ENCODE measurements around the gene TM7SF3.
"Not testable (repeated sequence)": the region's sequence is repeated elsewhere in the genome, so short reads cannot be mapped to it uniquely, and the experiment has no call there.

TM7SF3 gene

GRCh38 chr12:26976687-26977086 is 37.5 kb downstream of the TM7SF3 start:
- DNase-seq = no peak

DNA sequence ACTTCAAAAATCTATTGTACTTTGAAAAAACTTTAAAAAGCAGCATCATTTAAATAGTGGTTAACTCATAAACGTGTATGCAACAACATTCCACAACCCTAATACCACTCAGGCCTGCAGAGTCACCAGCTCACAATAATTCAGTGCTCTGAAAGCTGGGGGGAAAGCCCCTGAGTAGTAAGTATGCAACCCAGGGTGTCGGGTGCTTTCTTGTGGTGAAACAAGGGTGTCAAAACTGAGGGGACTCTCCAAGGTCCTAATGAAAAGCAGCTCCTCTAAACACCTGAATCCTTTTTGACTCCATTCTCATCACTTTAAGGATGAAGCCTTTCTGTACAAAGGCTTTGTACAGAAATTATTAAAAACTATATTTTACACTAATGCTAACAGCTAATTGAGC is 42.2 kb downstream of the TM7SF3 start:
- no peak for DNase-seq

DNA sequence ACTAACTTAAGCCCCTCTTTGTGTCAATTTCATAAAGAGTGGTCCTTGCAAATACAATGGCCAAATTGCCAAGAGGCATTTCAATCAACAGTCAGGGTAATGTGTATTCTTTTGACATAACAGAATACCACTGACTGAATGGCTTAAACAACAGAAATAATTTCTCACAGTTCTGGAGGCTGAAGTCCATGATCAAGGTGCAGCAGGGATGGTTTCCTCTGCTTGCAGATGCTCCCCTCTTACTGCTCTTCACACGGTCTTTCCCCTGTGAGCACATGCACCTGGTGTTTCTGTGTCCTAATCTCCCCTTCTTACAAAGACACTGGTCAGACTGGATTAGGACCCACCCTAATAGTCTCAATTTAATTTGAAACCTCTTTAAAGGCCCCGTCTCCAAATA is 44.0 kb downstream of the TM7SF3 start:
- DNase-seq = no peak

- no peak for DNase-seq
These were observed 47.3 kb downstream of the TM7SF3 start for GRCh38 chr12:26966842-26967241.

DNA sequence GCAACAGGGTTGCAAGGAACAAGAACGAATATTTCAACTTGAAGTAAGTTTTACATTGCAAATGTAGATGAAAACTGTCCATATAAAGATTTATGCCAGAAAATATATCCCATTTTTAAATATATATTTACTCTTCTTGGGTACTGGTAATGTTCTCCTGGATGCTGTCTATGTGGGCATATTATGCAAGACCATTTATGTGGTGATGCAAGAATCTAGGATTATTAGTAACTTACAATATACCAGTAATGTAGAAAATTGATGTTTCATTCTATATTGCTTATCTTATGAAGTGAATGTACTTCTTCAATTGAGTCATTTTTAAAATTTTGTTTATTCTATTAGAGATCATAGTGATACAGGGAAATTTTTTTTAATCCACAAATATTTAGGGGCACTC is 50.8 kb downstream of the TM7SF3 start:
- no peak for DNase-seq

- no peak for DNase-seq
These were observed 52.4 kb downstream of the TM7SF3 start for GRCh38 chr12:26961803-26962202.

GRCh38 chr12:26961391-26961790 is 52.8 kb downstream of the TM7SF3 start:
- not testable (repeated sequence) for DNase-seq

GRCh38 chr12:26954027-26954426 is 60.2 kb downstream of the TM7SF3 start:
- DNase-seq = no peak

GRCh38 chr12:26953447-26953846 is 60.7 kb downstream of the TM7SF3 start:
- no peak for DNase-seq

- DNase-seq = no peak
These were observed 65.9 kb downstream of the TM7SF3 start for GRCh38 chr12:26948309-26948708.

DNA sequence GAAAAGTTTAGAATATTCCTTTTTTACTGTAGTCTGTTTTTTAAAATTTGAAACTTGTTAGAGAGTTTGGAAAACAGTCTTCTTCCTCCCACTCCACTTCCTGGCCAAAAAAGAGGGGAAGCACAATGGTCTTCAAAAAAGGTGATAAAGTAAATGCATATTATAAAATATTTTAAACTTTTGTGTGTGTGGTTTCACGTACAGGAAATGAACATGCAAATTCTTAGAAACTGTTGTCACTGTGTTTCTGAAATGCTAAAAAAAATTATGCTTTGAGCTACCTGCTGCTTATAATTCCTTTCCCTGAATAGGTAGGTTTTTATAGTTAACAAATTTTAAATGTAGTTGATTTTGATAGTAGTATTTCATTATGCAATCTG is 73.0 kb downstream of the TM7SF3 start:
- no peak for DNase-seq

GRCh38 chr12:26940516-26941214 is 73.5 kb downstream of the TM7SF3 start:
- no peak for DNase-seq

DNA sequence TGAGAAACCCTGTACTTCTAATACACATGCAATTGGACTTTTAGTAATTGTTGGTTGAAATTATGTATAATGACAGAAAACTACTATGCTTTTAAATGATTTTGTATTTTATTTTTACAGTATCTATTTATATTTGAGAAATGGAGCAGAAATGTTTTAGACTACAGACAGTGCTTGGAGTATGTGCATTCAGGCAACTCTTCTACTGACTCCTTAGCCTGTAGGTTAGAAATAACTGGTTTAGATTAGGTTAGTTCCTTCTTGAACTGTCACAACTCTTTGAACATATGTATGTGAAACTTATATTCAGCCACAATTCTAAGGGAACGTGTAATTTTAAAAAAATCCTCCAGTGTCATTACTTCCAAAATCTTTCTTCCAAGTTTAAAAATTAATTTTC is 74.2 kb downstream of the TM7SF3 start:
- DNase-seq = no peak

GRCh38 chr12:26939192-26939832 is 74.9 kb downstream of the TM7SF3 start:
- DNase-seq = no peak

DNA sequence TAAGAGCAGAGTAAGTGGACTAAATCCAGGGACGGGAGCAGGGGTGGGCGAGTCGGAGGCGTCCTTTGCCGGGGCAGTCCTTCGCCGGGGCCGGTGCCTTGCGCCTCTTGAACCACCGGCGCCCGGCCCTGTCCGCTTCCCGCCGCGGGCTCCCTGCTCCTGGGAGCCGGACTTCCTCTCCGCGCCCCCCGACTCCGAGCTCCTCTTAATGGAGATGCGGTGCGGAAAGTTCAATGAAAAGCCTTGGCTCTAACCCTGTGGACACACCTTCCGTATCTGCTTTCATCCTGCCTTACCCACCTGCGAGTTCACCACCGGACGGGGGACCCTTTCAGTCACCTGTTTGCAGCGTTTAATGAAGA is 75.5 kb downstream of the TM7SF3 start:
- DNase-seq = peak; percentile 55

DNA sequence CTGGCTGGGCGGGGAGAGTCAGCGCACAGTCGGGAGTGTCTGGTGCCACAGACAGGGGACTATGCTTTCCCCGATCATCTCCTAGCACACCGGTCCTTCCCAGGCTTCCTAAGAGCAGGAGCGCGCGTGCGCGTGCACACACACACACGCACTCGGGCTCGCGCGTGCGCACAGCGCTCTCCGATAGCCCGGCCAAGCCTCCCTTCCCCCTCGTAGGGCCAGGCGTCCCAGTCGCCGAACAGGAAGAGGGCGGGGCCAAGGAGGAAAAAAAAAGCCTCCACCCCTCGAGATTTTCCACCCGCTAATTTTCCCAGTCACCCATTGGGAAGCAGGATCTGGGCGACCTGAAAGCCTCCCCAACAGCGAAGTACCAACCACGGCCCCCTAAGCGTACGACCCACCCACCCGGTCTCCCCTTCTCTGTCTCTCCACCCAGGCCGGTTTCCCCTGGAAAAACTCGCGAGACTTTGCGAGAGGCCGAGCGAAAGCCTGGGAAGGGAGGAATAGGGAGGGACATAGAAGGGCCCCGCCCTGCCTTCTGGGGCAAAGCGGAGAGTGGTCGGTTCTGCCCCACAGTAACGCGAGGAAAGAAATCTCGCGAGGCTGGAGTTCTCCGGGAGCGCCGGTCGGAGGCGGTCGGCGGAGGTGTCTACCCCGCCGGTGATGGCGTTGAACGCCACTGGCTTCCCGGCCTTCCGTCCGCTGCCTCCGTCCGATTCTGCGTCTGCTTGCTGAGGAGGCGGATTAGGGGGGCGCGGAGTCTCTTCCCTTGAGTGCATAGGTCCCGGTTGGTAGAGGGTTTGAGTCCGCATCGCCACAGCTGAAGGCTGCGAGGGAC is 76.1 kb downstream of the TM7SF3 start, which contains the start of the genes FGFR1OP2 and INTS13:
Gene FGFR1OP2 (plus strand): TSS at position 608 of the 838 bp plus-strand sequence. CDS start 15,689 bp downstream, outside the sequence.
Gene INTS13 (minus strand): TSS at position 119 of the 838 bp plus-strand sequence. CDS start 1,178 bp downstream, outside the sequence.
- DNase-seq = peak; percentile 99

DNA sequence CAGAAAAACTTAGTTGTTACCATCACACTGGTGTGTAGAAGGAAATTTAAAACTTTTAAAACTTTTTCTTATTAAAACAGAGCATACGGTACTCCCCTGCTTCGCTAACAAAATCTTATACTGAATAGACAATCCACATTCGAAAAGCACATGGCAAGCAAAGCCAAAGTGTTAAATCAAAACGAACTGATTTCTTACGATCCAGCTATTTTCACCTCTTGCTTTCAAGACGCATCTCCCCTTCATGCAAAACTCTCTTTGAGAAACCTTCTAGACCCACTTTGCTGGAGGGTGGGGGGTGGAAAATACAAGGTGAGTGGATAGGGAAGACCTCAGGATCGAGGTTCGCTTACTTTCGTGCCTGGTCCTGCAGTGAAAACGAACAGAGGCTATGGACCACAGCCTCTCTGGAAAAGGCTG is 76.7 kb downstream of the TM7SF3 start:
- DNase-seq = no peak

- no peak for DNase-seq
These were observed 77.4 kb downstream of the TM7SF3 start for GRCh38 chr12:26936559-26937442.

DNA sequence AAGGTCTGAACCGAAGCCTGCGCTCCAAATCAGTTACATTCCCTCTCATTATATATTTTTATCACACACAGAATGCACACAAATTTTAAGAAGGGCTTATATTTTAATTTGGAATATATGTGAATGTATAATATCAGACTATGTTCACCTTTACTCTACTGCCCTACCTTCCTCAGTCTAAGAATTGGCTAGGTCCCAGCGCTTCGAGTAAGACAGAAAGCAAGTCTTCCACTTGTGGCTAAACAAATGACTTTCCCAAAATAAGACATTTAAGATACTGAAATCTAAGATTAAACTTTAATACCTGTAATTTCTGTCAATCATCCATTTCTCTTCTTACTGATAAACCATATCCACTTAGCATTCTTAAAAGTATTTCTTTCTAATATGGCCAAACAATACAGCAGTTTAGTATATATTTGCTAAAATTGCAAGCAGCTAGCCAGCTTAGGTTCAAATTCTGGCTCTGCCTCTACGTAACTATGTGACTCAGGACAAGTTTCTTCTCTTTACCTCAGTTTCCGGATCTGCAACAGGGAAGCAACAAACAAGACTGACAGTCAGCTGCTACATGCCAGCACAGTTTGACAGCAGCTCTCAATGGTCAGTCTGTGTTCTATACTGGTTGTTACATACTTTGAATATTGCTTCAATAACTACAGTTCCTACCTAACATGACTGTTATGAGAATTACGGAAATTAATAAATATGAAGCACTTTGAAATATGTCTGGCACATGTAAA is 78.4 kb downstream of the TM7SF3 start:
- DNase-seq = no peak

DNA sequence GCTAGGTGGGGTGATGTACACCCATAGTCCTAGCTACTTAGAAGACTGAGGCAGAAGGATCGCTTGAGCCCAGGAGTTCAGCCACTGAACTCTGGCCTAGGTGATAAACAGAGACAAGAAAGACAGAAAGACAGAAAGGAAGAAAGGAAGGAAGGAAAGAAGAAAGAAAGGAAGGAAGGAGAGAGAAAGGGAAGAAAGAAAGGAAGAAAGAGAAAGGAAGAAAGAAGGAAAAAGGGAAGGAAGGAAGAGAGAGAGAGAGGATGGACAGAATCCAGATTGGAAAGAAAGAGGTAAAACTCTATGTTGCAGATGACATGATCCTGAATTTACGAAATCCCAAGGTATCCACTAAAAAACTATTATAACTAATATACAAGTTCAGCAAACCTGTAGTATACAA is 84.6 kb downstream of the TM7SF3 start:
- no peak for DNase-seq

- DNase-seq = no peak
These were observed 85.5 kb downstream of the TM7SF3 start for GRCh38 chr12:26928661-26929060.

Measured in NCI-H1105 (cell line).